Lower leg skin (tissue), 3 donors: ENCODE measurements around the gene RNF19B.

Experiments
- POLR2A ChIP-seq, 2 donors: fragments of 450-650 bp; IDR thresholded peaks; one replicate each; pipeline ENCODE4 v1.6.1; 2016 to 2017; ENCODE audit warnings: antibody characterized with exemption in 2 of 2, mild to moderate bottlenecking in 1 of 2, moderate library complexity in 1 of 2
- TF ChIP-seq, protein P1 (sequence below), 3 donors: fragments of 450-650 bp; IDR thresholded peaks; one replicate each; pipeline ENCODE4 v1.5.1; 2016; ENCODE audit warnings: antibody characterized with exemption in 3 of 3, mild to moderate bottlenecking in 3 of 3, moderate library complexity in 2 of 3

DNA sequence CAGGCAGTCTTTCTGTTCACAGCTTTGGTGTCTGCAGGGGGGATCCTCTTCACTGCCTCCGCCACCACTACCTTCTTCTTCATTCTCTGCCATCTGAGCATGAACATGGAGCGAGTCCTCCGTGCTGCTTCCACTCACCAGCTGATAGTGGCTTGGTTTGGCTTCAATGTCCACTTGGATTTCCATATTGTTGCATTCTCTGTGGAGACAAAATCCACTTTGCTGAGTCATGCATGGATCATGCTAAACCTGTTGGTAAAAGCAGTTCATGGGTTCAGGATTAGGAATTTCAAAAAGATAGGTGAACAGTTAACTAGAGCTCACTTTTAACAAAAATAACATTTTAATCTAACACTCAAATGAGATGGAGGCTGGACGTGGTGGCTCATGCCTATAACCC lies 27.5 kb downstream of the RNF19B start:
- TF ChIP-seq, protein P1, sequence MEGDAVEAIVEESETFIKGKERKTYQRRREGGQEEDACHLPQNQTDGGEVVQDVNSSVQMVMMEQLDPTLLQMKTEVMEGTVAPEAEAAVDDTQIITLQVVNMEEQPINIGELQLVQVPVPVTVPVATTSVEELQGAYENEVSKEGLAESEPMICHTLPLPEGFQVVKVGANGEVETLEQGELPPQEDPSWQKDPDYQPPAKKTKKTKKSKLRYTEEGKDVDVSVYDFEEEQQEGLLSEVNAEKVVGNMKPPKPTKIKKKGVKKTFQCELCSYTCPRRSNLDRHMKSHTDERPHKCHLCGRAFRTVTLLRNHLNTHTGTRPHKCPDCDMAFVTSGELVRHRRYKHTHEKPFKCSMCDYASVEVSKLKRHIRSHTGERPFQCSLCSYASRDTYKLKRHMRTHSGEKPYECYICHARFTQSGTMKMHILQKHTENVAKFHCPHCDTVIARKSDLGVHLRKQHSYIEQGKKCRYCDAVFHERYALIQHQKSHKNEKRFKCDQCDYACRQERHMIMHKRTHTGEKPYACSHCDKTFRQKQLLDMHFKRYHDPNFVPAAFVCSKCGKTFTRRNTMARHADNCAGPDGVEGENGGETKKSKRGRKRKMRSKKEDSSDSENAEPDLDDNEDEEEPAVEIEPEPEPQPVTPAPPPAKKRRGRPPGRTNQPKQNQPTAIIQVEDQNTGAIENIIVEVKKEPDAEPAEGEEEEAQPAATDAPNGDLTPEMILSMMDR (IDR thresholded peaks at IDR 0.05), result no peak
- TF ChIP-seq POLR2A (IDR thresholded peaks at IDR 0.05), result no peak
